Panc1 (cell line): Measurements from ENCODE around the gene CRADD. TPM values are rescaled to one million over a fixed set of nuclear protein-coding genes. Genes with fewer than 3 reads are reported as not detected.

Experiments
- ATAC-seq: fragments of 200-7000 bp; cut with Tn5 transposase; 2 replicates; pipeline ENCODE4 v1.9.1; 2020; ENCODE audit warnings: mild to moderate bottlenecking, moderate library complexity
- BruUV-seq: library from RNA; stranded (reverse); fragments of 400-500 nt; replicated peaks from 2 replicates; lab custom pipeline; 2021; lab: Mats Ljungman, UMichigan
- CTCF ChIA-PET: fragments of 300-600 bp; sonication (Branson Sonifier 250); formaldehyde crosslinking; loops from one replicate; lab custom pipeline; 2022; ENCODE audit warnings: antibody characterized with exemption; lab: Charles Lee
- POLR2A ChIA-PET: fragments of 300-600 bp; sonication (Branson Sonifier 250); formaldehyde crosslinking; loops from one replicate; lab custom pipeline; 2022; ENCODE audit warnings: antibody characterized with exemption; lab: Charles Lee
- DNase-seq: peaks from one replicate; pipeline ENCODE4 v3.0.0-alpha.2; 2010; ENCODE audit warnings: low read depth, low spot score
- H3K27ac ChIP-seq: 2 replicates; pipeline ENCODE4 v1.5.1; 2011; ENCODE audit warnings: mild to moderate bottlenecking, low read length, inconsistent platforms
- H3K27me3 ChIP-seq: fragments of 200-500 bp; sonication (Bioruptor generic); 2 replicates; pipeline ENCODE4 v1.6.0; 2014; ENCODE audit warnings: low read length, inconsistent platforms; ENCODE audit not compliant: control insufficient read depth, insufficient read depth
- H3K36me3 ChIP-seq: fragments of 200-500 bp; sonication (Bioruptor generic); 2 replicates; pipeline ENCODE4 v1.5.1; 2014; ENCODE audit warnings: inconsistent platforms, mild to moderate bottlenecking, low read length, moderate library complexity; ENCODE audit not compliant: control insufficient read depth, insufficient read depth
- H3K4me1 ChIP-seq: 2 replicates; pipeline ENCODE4 v1.5.1; 2011; ENCODE audit warnings: inconsistent platforms, mild to moderate bottlenecking, low read length, moderate library complexity; ENCODE audit not compliant: control insufficient read depth, insufficient read depth
- H3K4me3 ChIP-seq, 2 experiments: 2 replicates each; pipeline ENCODE4 v1.5.1; 2011 to 2012; ENCODE audit warnings: low read depth in 2 of 2, low read length in 2 of 2, mild to moderate bottlenecking in 2 of 2, inconsistent platforms in 1 of 2, moderate library complexity in 1 of 2
- H3K9me3 ChIP-seq: fragments of 200-500 bp; sonication (Bioruptor generic); 2 replicates; pipeline ENCODE4 v1.5.1; 2014; ENCODE audit warnings: low read depth, mild to moderate bottlenecking, inconsistent platforms, low read length, moderate library complexity; ENCODE audit not compliant: control insufficient read depth, insufficient read depth
- CTCF ChIP-seq: fragments of 450-650 bp; IDR thresholded peaks from 2 replicates; pipeline ENCODE4 v1.5.1; 2017; ENCODE audit warnings: mild to moderate bottlenecking
- POLR2AphosphoS5 ChIP-seq: IDR thresholded peaks from 2 replicates; pipeline ENCODE4 v1.6.1; 2012; ENCODE audit warnings: mild to moderate bottlenecking, low read depth, low read length, moderate library complexity
- REST ChIP-seq, 2 experiments: IDR thresholded peaks; 2 replicates each; pipeline ENCODE4 v1.6.1; 2011 to 2012; ENCODE audit warnings: low read depth in 2 of 2, control low read depth in 1 of 2, low read length in 1 of 2, mild to moderate bottlenecking in 1 of 2, moderate library complexity in 1 of 2; ENCODE audit not compliant: insufficient read depth in 1 of 2
- SIN3A ChIP-seq: IDR thresholded peaks from 2 replicates; pipeline ENCODE4 v1.6.1; 2012; ENCODE audit warnings: low read depth, mild to moderate bottlenecking, low read length, moderate library complexity, borderline replicate concordance; ENCODE audit not compliant: insufficient read depth
- TCF7L2 ChIP-seq: IDR thresholded peaks from 2 replicates; pipeline ENCODE4 v1.6.1; 2011; ENCODE audit warnings: mild to moderate bottlenecking, low read depth, low read length, inconsistent platforms
- in situ Hi-C: cut with HindIII; loops from 2 replicates; pipeline ENCODE4 v1.10.0; 2016; ENCODE audit warnings: low sequenced_read_pairs, low pct_unique_long_range_greater_than_20kb
- intact Hi-C: fragments of 100-400 bp; cut with micrococcal nuclease; formaldehyde crosslinking; loops from one replicate; pipeline ENCODE4 v1.10.0; 2022; ENCODE audit not compliant: unreplicated experiment
- total RNA-seq: library from RNA; stranded (reverse); gene quantifications from one replicate; pipeline ENCODE4 v1.2.1, GENCODE V29; 2021; ENCODE audit not compliant: unreplicated experiment

The CRADD gene
- total RNA-seq, 1 experiment from 2014 or later: 7.0 TPM

DNA sequence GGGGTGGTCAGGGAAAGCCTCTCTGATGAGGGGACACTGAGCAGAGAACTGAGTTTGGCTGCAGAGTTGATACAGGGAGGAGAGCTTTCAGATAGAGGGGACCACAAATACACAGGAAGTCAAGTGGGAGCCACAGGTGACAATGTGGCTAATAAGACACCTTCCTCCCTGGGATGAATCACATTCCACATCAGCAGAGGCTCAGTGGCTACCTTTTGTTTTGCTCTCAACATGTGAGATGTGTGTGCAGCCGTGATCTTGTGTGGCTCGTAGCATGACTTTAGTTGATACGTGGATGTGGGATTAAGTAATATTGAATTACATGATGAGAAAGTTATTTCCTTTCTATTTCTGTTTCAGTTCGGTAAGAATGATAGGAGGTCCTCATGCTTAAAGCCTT, 7.5 kb downstream of the CRADD start:
- no peak overlapping the region for H3K4me3 ChIP-seq
- in situ Hi-C loops: no loop called here
- DNase-seq: no peak
- no peak overlapping the region for H3K27ac ChIP-seq
- no peaks in the 10 kb centered on the region for H3K27me3 ChIP-seq
- intact Hi-C loops: no loop called here
- H3K36me3 ChIP-seq: no peaks in the 10 kb centered on the region
- TF ChIP-seq SIN3A: no peak
- TF ChIP-seq TCF7L2: no peak
- no peak for TF ChIP-seq POLR2AphosphoS5
- TF ChIP-seq CTCF: no peak
- no peak for TF ChIP-seq REST (IDR thresholded peaks at IDR 0.05; ENCODE audit: insufficient read depth in 1 of 2, low read depth in 2 of 2, low read length in 1 of 2)
- peaks cover 9% of the 10 kb centered on the region; the same call in 1 of the 2 replicates for H3K4me1 ChIP-seq
- POLR2A ChIA-PET: no interaction called here
- no peaks in the 10 kb centered on the region for H3K9me3 ChIP-seq
- CTCF ChIA-PET: no interaction called here
- no TSS peak for BruUV-seq
- ATAC-seq: no peak

GRCh38 chr12:93686572-93687356, 9.6 kb downstream of the CRADD start:
- ChIA-PET CTCF (no interaction called here), POLR2A (no interaction called here)
- no peak for ATAC-seq
- Histone ChIP-seq H3K27ac (no peak overlapping the region), H3K9me3 (no peaks in the 10 kb centered on the region), H3K27me3 (no peaks in the 10 kb centered on the region), H3K36me3 (no peaks in the 10 kb centered on the region), H3K4me1 (peaks cover 6% of the 10 kb centered on the region; the same call in 1 of the 2 replicates), H3K4me3 (no peak overlapping the region)
- BruUV-seq: no TSS peak
- DNase-seq: no peak
- intact Hi-C loops: no loop called here
- in situ Hi-C loops: no loop called here
- TF ChIP-seq REST (IDR thresholded peaks at IDR 0.05; ENCODE audit: insufficient read depth in 1 of 2, low read depth in 2 of 2, low read length in 1 of 2): no peak
- TF ChIP-seq SIN3A: no peak
